ENCODE data around the gene TMEM18.
A peak's percentile ranks its signal among the peaks of the same experiment; 100 is the strongest.

TMEM18 gene

GRCh38 chr2:678964-679363, 1.8 kb upstream of the TMEM18 start:
- TF ChIP-seq CTCF (IDR thresholded peaks at IDR 0.05) = no peak
- H3K4me1 ChIP-seq (ENCODE audit: control insufficient read depth in 1 of 2, insufficient read depth in 1 of 2, low read depth in 1 of 2, low read length in 1 of 2) = peaks cover 16 to 18% of the 10 kb centered on the region in 2 experiments
- no peak overlapping the region for H3K4me3 ChIP-seq (ENCODE audit: low read depth in 1 of 2, low read length in 1 of 2)
- H3K36me3 ChIP-seq = peaks cover 3% of the 10 kb centered on the region
- H3K27ac ChIP-seq = no peak overlapping the region
- no peaks in the 10 kb centered on the region for H3K27me3 ChIP-seq
- H3K9me3 ChIP-seq = no peaks in the 10 kb centered on the region

- peaks cover 16 to 18% of the 10 kb centered on the region in 2 experiments for H3K4me1 ChIP-seq (ENCODE audit: control insufficient read depth in 1 of 2, insufficient read depth in 1 of 2, low read depth in 1 of 2, low read length in 1 of 2)
- H3K36me3 ChIP-seq = peaks cover 9% of the 10 kb centered on the region
- TF ChIP-seq CTCF (IDR thresholded peaks at IDR 0.05) = no peak
- H3K27ac ChIP-seq = peak overlapping the region; percentile 95
- H3K4me3 ChIP-seq (ENCODE audit: low read depth in 1 of 2, low read length in 1 of 2) = peak overlapping the region; percentile 95 to 99
- H3K27me3 ChIP-seq = no peaks in the 10 kb centered on the region
- H3K9me3 ChIP-seq = no peaks in the 10 kb centered on the region
Observed at GRCh38 chr2:677959-678550, 849 bp upstream of the TMEM18 start.

- Histone ChIP-seq H3K27me3 (no peaks in the 10 kb centered on the region), H3K4me1 (ENCODE audit: control insufficient read depth in 1 of 2, insufficient read depth in 1 of 2, low read depth in 1 of 2, low read length in 1 of 2) (peaks cover 16 to 18% of the 10 kb centered on the region in 2 experiments), H3K27ac (peak overlapping the region; percentile 95), H3K4me3 (ENCODE audit: low read depth in 1 of 2, low read length in 1 of 2) (peak overlapping the region; percentile 95 to 99), H3K36me3 (peaks cover 21% of the 10 kb centered on the region), H3K9me3 (no peaks in the 10 kb centered on the region)
- no peak for TF ChIP-seq CTCF (IDR thresholded peaks at IDR 0.05)
Observed at GRCh38 chr2:676647-677055, 555 bp downstream of the TMEM18 start.

GRCh38 chr2:675982-676646, 1.1 kb downstream of the TMEM18 start:
- Histone ChIP-seq H3K9me3 (no peaks in the 10 kb centered on the region), H3K36me3 (peaks cover 22% of the 10 kb centered on the region), H3K4me3 (ENCODE audit: low read depth in 1 of 2, low read length in 1 of 2) (peak overlapping the region; percentile 76 to 99), H3K27me3 (no peaks in the 10 kb centered on the region), H3K27ac (peak overlapping the region; percentile 95), H3K4me1 (ENCODE audit: control insufficient read depth in 1 of 2, insufficient read depth in 1 of 2, low read depth in 1 of 2, low read length in 1 of 2) (peaks cover 16 to 18% of the 10 kb centered on the region in 2 experiments)
- no peak for TF ChIP-seq CTCF (IDR thresholded peaks at IDR 0.05)

- no peak overlapping the region for H3K4me3 ChIP-seq (ENCODE audit: low read depth in 1 of 2, low read length in 1 of 2)
- TF ChIP-seq CTCF (IDR thresholded peaks at IDR 0.05) = no peak
- H3K27me3 ChIP-seq = no peaks in the 10 kb centered on the region
- H3K9me3 ChIP-seq = no peaks in the 10 kb centered on the region
- peaks cover 16 to 18% of the 10 kb centered on the region in 2 experiments for H3K4me1 ChIP-seq (ENCODE audit: control insufficient read depth in 1 of 2, insufficient read depth in 1 of 2, low read depth in 1 of 2, low read length in 1 of 2)
- H3K36me3 ChIP-seq = peaks cover 28% of the 10 kb centered on the region
- H3K27ac ChIP-seq = no peak overlapping the region
Observed at GRCh38 chr2:675460-675859, 1.7 kb downstream of the TMEM18 start.

Data from neutrophil (primary cell).